GM12878 (cell line): ENCODE data around the gene LRP8. TPM values are rescaled to one million over a fixed set of nuclear protein-coding genes. Genes with fewer than 3 reads are reported as not detected.
A peak's percentile ranks its signal among the peaks of the same experiment; 100 is the strongest.

Source experiments
- ATF7 ChIP-seq: fragments of 450-650 bp; IDR thresholded peaks from 2 replicates; pipeline ENCODE4 v1.6.1; 2016; ENCODE audit warnings: low read depth, mild to moderate bottlenecking
- BACH1 ChIP-seq: fragments of 450-650 bp; IDR thresholded peaks from 2 replicates; pipeline ENCODE4 v1.6.1; 2017; ENCODE audit warnings: mild to moderate bottlenecking, borderline replicate concordance
- CBX3 ChIP-seq: fragments of 200-600 bp; sonication (generic); IDR thresholded peaks from 2 replicates; pipeline ENCODE4 v1.6.1; 2016; ENCODE audit warnings: low read depth, borderline replicate concordance
- CEBPB ChIP-seq, 2 experiments: fragments of 150-350 bp in 1 of 2; IDR thresholded peaks; 2 replicates each; pipeline ENCODE4 v1.6.1; 2012 to 2014; ENCODE audit warnings: low read depth in 2 of 2, low read length in 2 of 2, borderline replicate concordance in 1 of 2, inconsistent platforms in 1 of 2
- CREB1 ChIP-seq: IDR thresholded peaks from 2 replicates; pipeline ENCODE4 v1.6.1; 2012; ENCODE audit warnings: low read depth, mild to moderate bottlenecking, inconsistent platforms
- CREM ChIP-seq: IDR thresholded peaks from 2 replicates; pipeline ENCODE4 v1.6.1; 2014; ENCODE audit warnings: antibody characterized with exemption, low read depth
- GABPA ChIP-seq: IDR thresholded peaks from 2 replicates; pipeline ENCODE4 v1.6.1; 2014; ENCODE audit warnings: antibody characterized with exemption, low read depth, mild to moderate bottlenecking, inconsistent platforms
- GATAD2B ChIP-seq: fragments of 450-650 bp; conservative IDR thresholded peaks from 2 replicates; pipeline ENCODE4 v1.6.1; 2017; ENCODE audit warnings: low read depth, mild to moderate bottlenecking, moderate library complexity
- HCFC1 ChIP-seq: fragments of 150-350 bp; IDR thresholded peaks from 2 replicates; pipeline ENCODE4 v1.6.1; 2014; ENCODE audit warnings: low read length
- KAT2A ChIP-seq: conservative IDR thresholded peaks from 2 replicates; pipeline ENCODE4 v1.6.1; 2011; ENCODE audit warnings: low read depth, low read length; ENCODE audit not compliant: control insufficient read depth
- KLF5 ChIP-seq: fragments of 450-650 bp; IDR thresholded peaks from 2 replicates; pipeline ENCODE4 v1.6.1; 2014; ENCODE audit warnings: mild to moderate bottlenecking; ENCODE audit not compliant: partially characterized antibody
- LARP7 ChIP-seq: fragments of 450-650 bp; IDR thresholded peaks from 2 replicates; pipeline ENCODE4 v1.6.1; 2017; ENCODE audit warnings: mild to moderate bottlenecking
- MEF2B ChIP-seq: fragments of 450-650 bp; IDR thresholded peaks from 2 replicates; pipeline ENCODE4 v1.6.1; 2018; ENCODE audit warnings: mild to moderate bottlenecking, moderate library complexity; ENCODE audit not compliant: partially characterized antibody, poor library complexity, severe bottlenecking
- MTA3 ChIP-seq: IDR thresholded peaks from 2 replicates; pipeline ENCODE4 v1.6.1; 2012; ENCODE audit warnings: low read length, inconsistent platforms, borderline replicate concordance
- MXI1 ChIP-seq: fragments of 150-350 bp; IDR thresholded peaks from 2 replicates; pipeline ENCODE4 v1.6.1; 2011; ENCODE audit warnings: low read depth, mild to moderate bottlenecking, inconsistent platforms, low read length, improper control_type of control experiment
- NBN ChIP-seq: fragments of 450-650 bp; IDR thresholded peaks from 2 replicates; pipeline ENCODE4 v1.6.1; 2016
- NFIC ChIP-seq: IDR thresholded peaks from 2 replicates; pipeline ENCODE4 v1.6.1; 2012; ENCODE audit warnings: low read depth, mild to moderate bottlenecking, inconsistent platforms, low read length, moderate library complexity
- NR2C1 ChIP-seq: fragments of 450-650 bp; IDR thresholded peaks from 2 replicates; pipeline ENCODE4 v1.6.1; 2017; ENCODE audit warnings: antibody characterized with exemption, mild to moderate bottlenecking, moderate library complexity
- PAX5 ChIP-seq: IDR thresholded peaks from 2 replicates; pipeline ENCODE4 v1.6.1; 2011; ENCODE audit warnings: low read depth, low read length, borderline replicate concordance
- RAD21 ChIP-seq: IDR thresholded peaks from 2 replicates; pipeline ENCODE4 v1.6.1; 2011; ENCODE audit warnings: mild to moderate bottlenecking, low read depth, low read length, moderate library complexity; ENCODE audit not compliant: insufficient read depth
- RFX5 ChIP-seq: IDR thresholded peaks from 2 replicates; pipeline ENCODE4 v1.6.1; 2011; ENCODE audit warnings: low read depth, low read length, improper control_type of control experiment
- SMAD1 ChIP-seq: fragments of 450-650 bp; IDR thresholded peaks from 2 replicates; pipeline ENCODE4 v1.6.1; 2018; ENCODE audit warnings: mild to moderate bottlenecking, low read depth; ENCODE audit not compliant: partially characterized antibody
- SPI1 ChIP-seq: IDR thresholded peaks from 2 replicates; pipeline ENCODE4 v1.6.1; 2011; ENCODE audit warnings: low read depth, mild to moderate bottlenecking, low read length, moderate library complexity, borderline replicate concordance; ENCODE audit not compliant: insufficient read depth
- SREBF1 ChIP-seq: IDR thresholded peaks from 2 replicates; pipeline ENCODE4 v1.6.1; 2012; ENCODE audit warnings: mild to moderate bottlenecking, low read length
- STAT1 ChIP-seq: fragments of 450-650 bp; conservative IDR thresholded peaks from 2 replicates; pipeline ENCODE4 v1.6.1; 2014; ENCODE audit warnings: antibody characterized with exemption, mild to moderate bottlenecking
- STAT3 ChIP-seq: IDR thresholded peaks from 2 replicates; pipeline ENCODE4 v1.6.1; 2011; ENCODE audit warnings: low read depth, low read length, improper control_type of control experiment
- TAF1 ChIP-seq: IDR thresholded peaks from 2 replicates; pipeline ENCODE4 v1.6.1; 2011; ENCODE audit warnings: mild to moderate bottlenecking, low read depth, low read length, borderline replicate concordance
- YY1 ChIP-seq: IDR thresholded peaks from 2 replicates; pipeline ENCODE4 v1.6.1; 2011; ENCODE audit warnings: low read depth, mild to moderate bottlenecking, low read length
- ZBED1 ChIP-seq: IDR thresholded peaks from 2 replicates; pipeline ENCODE4 v1.6.1; 2016; ENCODE audit warnings: borderline replicate concordance
- ZNF207 ChIP-seq: fragments of 450-650 bp; IDR thresholded peaks from 2 replicates; pipeline ENCODE4 v1.6.1; 2014; ENCODE audit warnings: antibody characterized with exemption, mild to moderate bottlenecking, borderline replicate concordance
- polyA plus RNA-seq, 11 experiments: library from polyadenylated mRNA; depleted of rRNA in 4 of 11; unstranded in 6 of 11; stranded (reverse) in 5 of 11; fragments of >200 nt; fragmentation: Nextera tagmentation in 4 of 11; fragmentation: Illumina TruSeq in 1 of 11; extraction: Ambion mirVana in 4 of 11; extraction: Trizol in 1 of 11; gene quantifications; 1 replicate in 1 of 11; 2 replicates in 10 of 11; pipeline versions ENCODE4 v1.2.1 to v1.2.3, GENCODE V29; 2011 to 2016; ENCODE audit warnings: inconsistent platforms in 2 of 11, missing spikeins in 2 of 11, low read depth in 1 of 11
- total RNA-seq, 4 experiments: library from RNA; depleted of rRNA in 3 of 4; stranded (reverse); fragments of >200 nt in 3 of 4; fragmentation: Illumina TruSeq in 1 of 4; extraction: Trizol in 1 of 4; gene quantifications; 2 replicates each; pipeline versions ENCODE4 v1.2.1 to v1.2.3, GENCODE V29; 2013 to 2021
- TF ChIP-seq, protein P1 (sequence below): fragments of 450-650 bp; IDR thresholded peaks from 2 replicates; pipeline ENCODE4 v1.6.1; 2016; ENCODE audit warnings: mild to moderate bottlenecking
- TF ChIP-seq, protein P2 (sequence below): fragments of 150-350 bp; IDR thresholded peaks from 2 replicates; pipeline ENCODE4 v1.6.1; 2016; ENCODE audit warnings: low read depth, low read length

Gene LRP8
- total and polyA plus RNA-seq, 10 of the 15 experiments (the other 5 are each of a cell fraction or from before 2014, with no cell fraction given) = 2.8 to 40.5 (median 22.3) TPM

DNA sequence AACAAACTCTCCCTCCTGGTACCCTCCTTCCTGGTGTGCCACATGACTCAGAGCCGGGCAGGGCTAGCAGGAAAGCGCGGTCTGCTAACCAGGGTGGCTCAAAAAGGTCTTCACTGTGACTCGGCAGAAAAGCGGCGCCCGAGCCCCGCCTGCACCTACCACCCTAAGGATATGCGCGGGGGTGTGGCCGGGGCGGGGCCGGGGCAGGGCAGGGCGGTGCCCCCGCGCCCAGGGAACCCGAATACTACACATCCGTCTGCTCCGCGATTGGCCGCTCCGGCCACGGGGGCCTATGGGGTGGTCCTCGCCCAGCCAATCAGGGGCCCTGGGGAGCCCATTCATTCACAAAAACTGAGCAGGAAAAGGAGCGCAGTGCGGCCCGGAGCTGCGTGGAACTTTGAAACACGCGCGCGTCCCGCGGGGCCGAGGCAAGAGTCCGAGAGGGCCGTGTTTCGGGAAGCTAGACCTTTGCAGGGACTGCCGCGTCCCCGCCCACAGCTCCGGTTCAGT is 1.7 kb downstream of the LRP8 start (continued):
- TF ChIP-seq NFIC = no peak
- no peak for TF ChIP-seq ATF7
- TF ChIP-seq MXI1 = no peak
- TF ChIP-seq ZNF207 = no peak
- TF ChIP-seq STAT1 = no peak
- TF ChIP-seq, protein P1, sequence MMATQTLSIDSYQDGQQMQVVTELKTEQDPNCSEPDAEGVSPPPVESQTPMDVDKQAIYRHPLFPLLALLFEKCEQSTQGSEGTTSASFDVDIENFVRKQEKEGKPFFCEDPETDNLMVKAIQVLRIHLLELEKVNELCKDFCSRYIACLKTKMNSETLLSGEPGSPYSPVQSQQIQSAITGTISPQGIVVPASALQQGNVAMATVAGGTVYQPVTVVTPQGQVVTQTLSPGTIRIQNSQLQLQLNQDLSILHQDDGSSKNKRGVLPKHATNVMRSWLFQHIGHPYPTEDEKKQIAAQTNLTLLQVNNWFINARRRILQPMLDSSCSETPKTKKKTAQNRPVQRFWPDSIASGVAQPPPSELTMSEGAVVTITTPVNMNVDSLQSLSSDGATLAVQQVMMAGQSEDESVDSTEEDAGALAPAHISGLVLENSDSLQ = no peak
- TF ChIP-seq NBN = no peak; the same call in 1 of the 2 replicates
- no peak for TF ChIP-seq SPI1
- no peak for TF ChIP-seq RAD21
- no peak for TF ChIP-seq CEBPB (IDR thresholded peaks at IDR 0.05; ENCODE audit: borderline replicate concordance in 1 of 2, low read depth in 2 of 2, low read length in 2 of 2)
- TF ChIP-seq NR2C1 = no peak
- no peak for TF ChIP-seq KAT2A
- no peak for TF ChIP-seq ZBED1
- no peak for TF ChIP-seq HCFC1
- no peak; the same call in 1 of the 2 replicates for TF ChIP-seq LARP7
- no peak for TF ChIP-seq PAX5
- TF ChIP-seq GATAD2B = no peak
- peak; percentile 47 for TF ChIP-seq YY1
- no peak for TF ChIP-seq GABPA
- peak; percentile 59; the same call in 1 of the 2 replicates for TF ChIP-seq TAF1
- TF ChIP-seq, protein P2, sequence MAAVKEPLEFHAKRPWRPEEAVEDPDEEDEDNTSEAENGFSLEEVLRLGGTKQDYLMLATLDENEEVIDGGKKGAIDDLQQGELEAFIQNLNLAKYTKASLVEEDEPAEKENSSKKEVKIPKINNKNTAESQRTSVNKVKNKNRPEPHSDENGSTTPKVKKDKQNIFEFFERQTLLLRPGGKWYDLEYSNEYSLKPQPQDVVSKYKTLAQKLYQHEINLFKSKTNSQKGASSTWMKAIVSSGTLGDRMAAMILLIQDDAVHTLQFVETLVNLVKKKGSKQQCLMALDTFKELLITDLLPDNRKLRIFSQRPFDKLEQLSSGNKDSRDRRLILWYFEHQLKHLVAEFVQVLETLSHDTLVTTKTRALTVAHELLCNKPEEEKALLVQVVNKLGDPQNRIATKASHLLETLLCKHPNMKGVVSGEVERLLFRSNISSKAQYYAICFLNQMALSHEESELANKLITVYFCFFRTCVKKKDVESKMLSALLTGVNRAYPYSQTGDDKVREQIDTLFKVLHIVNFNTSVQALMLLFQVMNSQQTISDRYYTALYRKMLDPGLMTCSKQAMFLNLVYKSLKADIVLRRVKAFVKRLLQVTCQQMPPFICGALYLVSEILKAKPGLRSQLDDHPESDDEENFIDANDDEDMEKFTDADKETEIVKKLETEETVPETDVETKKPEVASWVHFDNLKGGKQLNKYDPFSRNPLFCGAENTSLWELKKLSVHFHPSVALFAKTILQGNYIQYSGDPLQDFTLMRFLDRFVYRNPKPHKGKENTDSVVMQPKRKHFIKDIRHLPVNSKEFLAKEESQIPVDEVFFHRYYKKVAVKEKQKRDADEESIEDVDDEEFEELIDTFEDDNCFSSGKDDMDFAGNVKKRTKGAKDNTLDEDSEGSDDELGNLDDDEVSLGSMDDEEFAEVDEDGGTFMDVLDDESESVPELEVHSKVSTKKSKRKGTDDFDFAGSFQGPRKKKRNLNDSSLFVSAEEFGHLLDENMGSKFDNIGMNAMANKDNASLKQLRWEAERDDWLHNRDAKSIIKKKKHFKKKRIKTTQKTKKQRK = no peak
- TF ChIP-seq KLF5 = no peak
- TF ChIP-seq RFX5 = peak; percentile 29; the same call in 1 of the 2 replicates
- TF ChIP-seq MTA3 = no peak
- peak; percentile 97 for TF ChIP-seq BACH1
- TF ChIP-seq CREM = 0 out of 2 replicates have a peak, but pooled peaks have one; percentile 3
- no peak for TF ChIP-seq STAT3
- TF ChIP-seq CREB1 = peak; percentile 18; the same call in 1 of the 2 replicates
- TF ChIP-seq CBX3 = no peak
- no peak for TF ChIP-seq MEF2B
- TF ChIP-seq SMAD1 = no peak
- peak; percentile 71; the same call in 1 of the 2 replicates for TF ChIP-seq SREBF1
